Measurements from ENCODE around the gene SLCO1B1.
"Not testable (repeated sequence)": the region's sequence is repeated elsewhere in the genome, so short reads cannot be mapped to it uniquely, and the experiment has no call there.

SLCO1B1 gene, protein sequence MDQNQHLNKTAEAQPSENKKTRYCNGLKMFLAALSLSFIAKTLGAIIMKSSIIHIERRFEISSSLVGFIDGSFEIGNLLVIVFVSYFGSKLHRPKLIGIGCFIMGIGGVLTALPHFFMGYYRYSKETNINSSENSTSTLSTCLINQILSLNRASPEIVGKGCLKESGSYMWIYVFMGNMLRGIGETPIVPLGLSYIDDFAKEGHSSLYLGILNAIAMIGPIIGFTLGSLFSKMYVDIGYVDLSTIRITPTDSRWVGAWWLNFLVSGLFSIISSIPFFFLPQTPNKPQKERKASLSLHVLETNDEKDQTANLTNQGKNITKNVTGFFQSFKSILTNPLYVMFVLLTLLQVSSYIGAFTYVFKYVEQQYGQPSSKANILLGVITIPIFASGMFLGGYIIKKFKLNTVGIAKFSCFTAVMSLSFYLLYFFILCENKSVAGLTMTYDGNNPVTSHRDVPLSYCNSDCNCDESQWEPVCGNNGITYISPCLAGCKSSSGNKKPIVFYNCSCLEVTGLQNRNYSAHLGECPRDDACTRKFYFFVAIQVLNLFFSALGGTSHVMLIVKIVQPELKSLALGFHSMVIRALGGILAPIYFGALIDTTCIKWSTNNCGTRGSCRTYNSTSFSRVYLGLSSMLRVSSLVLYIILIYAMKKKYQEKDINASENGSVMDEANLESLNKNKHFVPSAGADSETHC

DNA sequence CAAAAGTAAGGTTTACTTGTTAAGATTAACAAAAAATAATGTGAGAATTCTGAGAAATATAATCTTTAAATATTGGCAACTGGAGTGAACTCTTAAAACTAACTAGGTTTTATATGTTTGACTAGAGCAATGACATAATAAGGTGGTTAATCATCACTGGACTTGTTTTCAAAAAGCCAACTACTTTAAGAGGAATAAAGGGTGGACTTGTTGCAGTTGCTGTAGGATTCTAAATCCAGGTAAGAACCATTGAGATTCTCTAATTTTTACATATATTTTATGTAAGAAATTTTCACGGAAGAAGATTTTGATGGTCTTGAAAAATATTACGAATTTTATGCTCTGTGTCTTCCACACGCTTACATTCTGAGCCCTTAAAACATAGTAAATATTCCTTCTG, at the start of gene SLCO1B1:
TSS of gene SLCO1B1 (plus strand) at position 197 of the 400 bp plus-strand sequence. CDS start 10,381 bp downstream, outside the sequence.
- no peak for DNase-seq

DNA sequence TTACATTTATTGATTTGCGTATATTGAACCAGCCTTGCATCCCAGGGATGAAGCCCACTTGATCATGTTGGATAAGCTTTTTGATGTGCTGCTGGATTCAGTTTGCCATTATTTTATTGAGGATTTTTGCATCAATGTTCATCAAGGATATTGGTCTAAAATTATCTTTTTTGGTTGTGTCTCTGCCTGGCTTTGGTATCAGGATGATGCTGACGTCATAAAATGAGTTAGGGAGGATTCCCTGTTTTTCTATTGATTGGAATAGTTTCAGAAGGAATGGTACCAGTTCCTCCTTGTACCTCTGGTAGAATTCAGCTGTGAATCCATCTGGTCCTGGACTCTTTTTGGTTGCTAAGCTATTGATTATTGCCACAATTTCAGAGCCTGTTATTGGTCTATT, 46.2 kb upstream of the SLCO1B1 start:
- not testable (repeated sequence) for DNase-seq

DNA sequence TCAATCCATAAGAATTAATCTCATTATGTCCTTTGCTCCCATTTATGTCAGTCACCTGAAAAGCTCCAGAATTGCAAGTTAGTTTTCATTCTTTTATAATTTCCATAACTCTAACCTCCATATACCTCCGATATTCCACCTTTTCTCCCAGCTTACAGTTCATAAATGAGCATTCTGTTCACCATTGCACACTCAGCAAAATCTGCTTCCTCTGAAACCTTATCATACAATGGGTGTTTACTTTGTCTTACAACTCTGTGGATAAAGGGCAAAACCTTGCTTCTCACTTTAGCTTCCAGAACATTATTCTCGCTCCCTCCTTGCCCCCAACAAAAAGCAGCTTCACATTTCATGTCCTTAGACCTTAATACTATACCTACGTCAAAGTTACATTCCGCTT, 19.3 kb upstream of the SLCO1B1 start:
- no peak for DNase-seq

DNA sequence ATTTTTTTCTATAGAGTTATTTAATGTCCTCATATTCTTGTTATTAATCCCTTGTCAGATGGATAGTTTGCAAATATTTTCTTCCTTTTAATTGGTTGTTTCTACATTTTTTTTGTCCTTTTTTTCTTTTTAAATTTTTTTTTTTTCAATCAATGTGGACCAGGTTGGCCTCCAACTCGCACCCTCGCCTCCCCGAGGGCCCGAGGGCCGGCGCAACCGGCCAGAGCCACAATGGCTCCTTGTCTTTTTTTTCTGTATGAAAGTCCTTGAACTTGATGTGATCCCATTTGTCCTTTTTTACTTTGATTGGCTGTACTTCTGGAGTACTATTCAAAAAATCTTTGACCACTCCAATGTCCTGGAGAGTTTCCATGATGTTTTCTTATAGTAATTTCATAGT, 17.7 kb upstream of the SLCO1B1 start:
- DNase-seq = no peak

DNA sequence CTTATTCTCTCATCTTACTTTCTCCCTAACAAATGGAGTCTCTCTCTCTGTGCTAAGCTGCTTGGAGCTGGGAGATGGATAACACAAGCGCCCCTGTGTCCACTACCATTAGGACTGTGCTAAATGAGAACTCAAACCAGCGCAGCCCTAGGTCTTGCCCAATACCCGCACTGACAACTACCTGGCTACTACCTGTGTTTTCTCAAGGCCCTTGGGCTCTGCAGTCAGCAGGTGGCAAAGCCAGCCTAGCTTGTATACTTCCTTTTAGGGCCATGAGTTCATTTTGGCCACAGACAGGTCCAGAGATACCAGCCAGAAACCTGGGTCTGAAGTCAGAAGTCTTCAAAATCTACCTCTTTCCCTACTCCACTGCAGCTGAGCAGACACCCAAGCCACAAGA, 13.0 kb upstream of the SLCO1B1 start:
- no peak for DNase-seq

DNA sequence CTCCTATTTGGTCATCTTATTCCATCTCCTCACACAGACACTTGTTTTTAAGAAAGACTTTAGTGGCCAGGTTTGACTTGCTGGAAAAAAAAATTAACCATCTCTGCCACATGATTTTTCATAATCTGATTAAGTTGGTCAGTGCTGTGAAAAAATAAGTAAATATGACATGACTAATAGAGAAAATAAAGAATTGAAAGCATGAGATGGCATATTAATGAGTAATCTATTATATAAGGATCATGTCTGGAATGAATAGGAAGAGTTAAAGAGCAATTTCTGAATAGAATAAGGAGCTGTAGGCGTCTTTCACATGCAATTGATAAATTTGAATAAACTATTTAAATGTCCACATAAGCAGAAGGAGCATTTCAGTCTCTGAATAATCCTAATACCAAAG, 12.2 kb upstream of the SLCO1B1 start:
- no peak for DNase-seq

DNA sequence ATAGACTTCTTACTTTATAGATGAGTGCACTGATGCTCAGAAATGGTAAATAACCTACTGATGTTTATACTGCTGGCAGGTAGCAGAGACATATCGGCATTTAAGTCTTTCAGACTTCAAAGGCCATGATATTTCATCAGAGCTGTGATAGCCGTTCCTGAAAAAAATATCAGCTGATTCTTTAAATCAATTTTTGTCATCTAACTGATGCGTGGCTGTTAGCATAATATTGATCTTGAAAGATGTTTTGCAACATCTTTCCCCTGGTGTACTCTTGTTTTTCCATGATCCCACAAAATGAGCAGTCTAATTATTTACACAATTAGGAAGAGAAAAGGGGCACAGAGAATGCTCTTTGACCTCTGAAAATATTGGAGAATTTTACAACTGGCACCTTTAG, 1.6 kb upstream of the SLCO1B1 start:
- DNase-seq = no peak

DNA sequence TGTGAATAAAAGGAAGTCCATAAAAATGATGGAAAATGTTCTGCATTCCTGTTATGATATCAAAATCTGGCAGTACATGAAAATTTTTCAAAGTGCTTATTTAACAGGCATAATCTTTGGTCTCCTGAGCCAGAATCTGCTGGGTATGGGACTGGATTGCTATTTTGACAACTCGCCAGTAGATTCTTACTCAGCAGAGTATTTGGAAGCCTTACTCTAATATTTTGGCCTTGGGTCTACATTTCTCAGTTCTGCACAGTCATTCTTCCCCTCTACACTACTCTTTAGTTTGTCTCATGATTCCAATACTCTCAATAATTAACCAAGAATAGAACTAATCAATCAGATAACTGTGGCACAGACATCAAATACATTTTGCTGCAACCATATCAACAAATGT, 1.1 kb upstream of the SLCO1B1 start:
- no peak for DNase-seq

DNA sequence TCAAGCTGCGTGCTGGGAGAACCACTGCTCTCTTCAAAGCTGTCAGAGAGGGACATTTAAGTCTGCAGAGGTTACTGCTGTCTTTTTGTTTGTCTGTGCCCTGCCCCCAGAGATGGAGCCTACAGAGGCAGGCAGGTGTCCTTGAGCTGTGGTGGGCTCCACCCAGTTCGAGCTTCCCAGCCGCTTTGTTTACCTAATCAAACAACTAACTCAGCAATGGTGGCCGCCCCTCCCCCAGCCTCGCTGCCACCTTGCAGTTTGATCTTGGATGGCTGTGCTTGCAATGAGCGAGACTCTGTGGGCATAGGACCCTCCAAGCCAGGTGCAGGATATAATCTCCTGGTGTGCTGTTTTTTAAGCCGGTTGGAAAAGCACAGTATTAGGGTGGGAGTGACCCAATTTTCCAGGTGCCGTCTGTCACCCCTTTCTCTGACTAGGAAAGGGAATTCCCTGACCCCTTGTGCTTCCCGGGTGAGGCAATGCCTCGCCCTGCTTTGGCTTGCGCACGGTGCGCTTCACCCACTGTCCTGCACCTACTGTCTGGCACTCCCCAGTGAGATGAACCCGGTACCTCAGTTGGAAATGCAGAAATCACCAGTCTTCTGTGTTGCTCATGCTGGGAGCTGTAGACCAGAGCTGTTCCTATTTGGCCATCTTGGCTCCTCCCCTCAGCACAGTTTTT, 6.5 kb downstream of the SLCO1B1 start:
- not testable (repeated sequence) for DNase-seq

DNA sequence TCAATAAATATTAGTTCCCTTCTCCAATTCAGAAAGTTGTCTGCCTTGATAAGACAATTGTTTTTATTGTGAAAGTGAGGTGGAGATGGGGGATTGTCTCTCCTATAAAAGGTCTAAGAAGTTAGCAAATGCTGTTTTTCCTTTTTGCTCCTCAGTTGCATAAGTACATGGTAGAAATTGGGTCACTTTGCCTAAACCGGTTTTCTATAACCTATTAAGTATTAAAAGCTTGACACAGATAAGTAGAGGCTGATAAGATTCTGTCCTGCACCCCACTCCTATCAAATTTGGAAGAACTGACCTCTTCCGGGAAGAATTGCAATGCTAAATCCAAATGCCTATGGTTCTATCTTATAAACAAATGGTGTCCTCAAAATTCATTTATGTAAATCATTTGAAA, 7.0 kb downstream of the SLCO1B1 start:
- no peak for DNase-seq

DNA sequence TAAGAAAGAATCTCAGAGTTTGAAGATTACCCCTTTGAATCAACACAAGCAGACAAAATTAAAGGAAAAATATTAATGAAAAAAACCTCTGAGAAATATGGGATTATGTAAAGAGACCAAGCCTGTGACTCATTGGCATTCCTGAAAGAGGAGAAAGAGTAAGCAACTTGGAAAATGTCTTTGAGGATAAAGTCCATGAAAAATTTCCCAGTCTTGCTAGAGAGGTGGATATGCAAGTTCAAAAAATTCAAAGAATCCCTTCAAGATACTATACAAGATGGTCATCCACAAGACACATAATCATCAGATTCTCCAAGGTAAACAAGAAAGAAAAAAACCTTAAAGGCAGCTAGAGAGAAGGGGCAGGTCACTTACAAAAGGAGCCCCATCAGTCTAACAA, 13.3 kb downstream of the SLCO1B1 start:
- DNase-seq = no peak

DNA sequence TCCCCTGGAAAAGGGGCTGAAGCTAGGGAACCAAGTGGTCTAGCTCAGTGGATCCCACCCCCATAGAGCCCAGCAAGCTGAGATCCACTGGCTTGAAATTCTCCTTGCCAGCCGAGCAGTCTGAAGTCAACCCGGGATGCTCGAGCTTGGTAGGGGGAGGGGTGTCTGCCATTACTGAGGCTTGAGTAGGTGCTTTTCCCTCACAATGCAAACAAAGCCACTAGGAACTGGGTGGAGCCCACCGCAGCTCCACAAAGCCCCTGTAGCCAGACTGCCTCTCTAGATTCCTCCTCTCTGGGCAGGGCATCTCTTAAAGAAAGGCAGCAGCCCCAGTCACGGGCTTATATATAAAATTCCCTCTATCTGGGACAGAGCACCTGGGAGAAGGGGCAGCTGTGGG, 18.9 kb downstream of the SLCO1B1 start:
- not testable (repeated sequence) for DNase-seq

DNA sequence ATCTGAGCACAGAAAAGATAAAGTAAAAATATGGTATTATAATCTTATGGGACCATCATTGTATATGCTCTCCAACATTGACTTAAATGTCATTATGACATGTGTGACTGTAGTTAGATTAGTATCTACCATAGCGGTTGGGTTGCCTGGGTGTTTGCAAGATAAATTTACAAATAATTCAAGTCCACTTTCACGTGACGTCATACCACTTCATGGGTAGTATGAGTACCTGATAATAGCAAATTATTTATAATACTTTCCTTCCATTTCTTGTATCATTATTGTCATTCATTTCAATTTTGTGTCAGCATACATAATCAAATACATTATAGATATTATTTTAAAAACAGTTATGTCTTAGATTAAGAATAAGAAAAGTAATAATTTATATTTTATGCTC, 20.2 kb downstream of the SLCO1B1 start:
- DNase-seq = no peak

DNA sequence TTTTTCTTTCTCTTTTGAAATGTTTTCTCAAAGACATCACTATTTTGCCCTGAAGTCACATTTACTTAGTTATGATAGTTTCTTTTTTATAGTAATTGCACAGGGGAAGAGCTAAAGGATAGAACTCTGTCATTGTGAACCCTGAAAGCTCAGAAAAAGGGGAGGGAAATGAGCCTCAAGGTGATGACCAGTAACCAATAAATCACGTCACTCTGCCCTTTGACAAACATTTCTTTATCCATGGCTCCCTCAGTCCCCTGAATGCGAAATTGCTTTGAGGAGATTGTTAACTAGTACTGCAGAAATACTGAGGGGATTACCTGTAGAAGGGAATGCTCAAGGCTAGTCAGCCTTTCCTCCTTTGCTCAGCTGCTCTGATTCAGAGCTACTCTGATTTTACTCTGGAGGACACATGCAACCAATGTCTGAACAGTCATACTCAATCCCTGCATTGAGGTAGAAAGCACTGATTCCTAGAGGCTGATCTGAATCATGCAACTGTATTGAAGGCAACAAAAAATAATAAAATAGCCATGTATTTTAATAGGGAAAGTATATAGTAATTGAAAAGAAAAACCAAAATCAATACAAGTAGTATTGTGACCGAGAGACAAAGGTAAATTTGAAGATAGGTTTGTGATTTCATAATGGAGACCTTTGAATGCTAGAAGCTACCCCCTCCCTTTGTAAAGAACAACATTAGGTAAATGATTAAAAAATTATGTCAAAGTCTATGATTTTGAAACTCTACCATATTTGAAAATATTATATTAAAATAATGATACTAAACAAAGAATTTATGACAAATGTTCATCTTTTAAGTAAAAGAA, 24.7 kb downstream of the SLCO1B1 start:
- no peak for DNase-seq

DNA sequence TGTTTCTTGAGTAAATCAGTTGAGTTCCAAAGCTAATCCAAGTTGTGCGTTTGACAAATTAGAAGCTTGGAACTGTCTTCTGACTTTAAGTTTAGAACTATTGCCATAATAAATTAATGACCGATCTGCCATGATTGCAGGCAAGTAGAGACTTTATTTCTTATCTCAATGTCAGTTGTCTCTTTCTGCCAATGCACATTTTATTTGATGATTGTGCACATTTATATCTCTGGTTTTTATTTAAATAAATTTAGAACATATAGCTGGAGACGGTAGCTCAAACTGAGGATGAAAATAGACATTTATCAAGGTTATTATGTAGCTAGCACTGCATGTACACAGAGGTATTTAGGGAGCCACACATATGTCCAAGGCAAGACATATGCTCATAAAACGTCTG, 34.1 kb downstream of the SLCO1B1 start:
- no peak for DNase-seq

DNA sequence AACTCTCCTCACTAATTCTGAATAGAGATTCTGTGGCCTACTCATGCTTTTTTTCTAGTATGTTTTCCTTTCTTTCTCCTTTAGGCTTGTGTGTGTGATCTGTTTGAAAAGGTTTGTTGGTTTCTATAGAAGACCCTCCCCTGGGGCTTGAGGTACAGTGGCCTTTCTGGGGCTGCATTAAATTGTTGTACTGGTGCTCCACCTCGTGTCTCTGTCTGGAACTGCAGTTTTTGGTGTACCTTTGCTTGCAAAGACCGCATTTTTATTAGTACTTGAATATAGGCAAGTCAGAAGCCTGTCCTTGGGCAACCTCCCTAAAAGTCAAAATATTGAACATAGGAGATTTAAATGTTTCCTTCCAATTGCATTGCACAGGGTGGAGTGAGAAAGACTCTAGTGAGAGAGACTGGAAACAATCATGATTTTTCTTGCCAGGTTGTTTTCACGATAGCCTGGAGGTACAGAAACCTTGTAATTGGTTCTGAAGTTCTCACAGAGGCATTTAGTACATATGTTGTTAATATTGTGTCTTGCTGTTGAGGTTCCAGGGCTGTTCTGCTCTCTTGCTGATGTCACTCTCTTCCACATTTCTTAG, 39.0 kb downstream of the SLCO1B1 start:
- DNase-seq = peak; percentile 9

DNA sequence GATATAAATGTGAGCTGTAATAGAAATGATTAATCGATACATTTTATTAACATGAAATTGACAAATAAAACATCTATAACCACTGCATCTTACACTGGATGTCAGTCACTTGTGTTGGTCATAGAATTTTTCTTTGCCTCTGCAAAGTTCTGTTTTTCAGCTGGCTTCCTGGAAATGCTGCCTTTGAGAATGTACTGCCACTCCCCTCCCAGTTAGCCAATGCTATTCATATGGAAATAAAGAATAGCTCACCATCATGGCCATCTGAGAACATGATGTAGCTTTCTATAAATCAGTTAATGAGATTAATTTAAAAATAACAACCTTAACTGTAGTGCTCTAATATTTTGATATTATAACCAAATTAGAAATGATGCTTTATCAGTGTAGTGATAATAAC, 41.1 kb downstream of the SLCO1B1 start:
- no peak for DNase-seq

DNA sequence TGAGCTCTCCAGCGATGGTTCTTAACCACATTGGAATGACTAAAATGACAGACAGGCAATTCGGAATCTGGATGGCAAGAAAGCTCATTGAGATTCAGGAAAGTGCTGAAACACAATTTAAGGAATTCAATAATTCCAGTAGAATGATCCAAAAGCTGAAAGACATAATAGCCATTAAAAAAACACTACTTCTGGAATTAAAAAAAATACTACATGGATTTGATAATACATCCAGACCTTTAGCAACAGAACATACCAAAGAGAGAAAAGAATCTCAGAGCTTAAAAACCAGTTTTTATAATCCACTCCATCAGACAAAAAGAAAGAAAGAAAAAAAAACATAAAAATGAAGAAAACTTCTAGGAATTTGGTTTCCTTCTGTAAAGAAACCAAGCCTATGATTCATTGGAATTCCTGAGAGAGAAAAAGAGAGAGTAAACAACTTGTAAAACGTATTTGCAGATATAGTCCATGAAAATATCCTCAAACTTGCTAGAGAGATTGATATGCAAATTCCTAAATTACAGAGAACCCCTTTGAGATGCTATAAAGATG, 52.8 kb downstream of the SLCO1B1 start:
- DNase-seq = no peak

DNA sequence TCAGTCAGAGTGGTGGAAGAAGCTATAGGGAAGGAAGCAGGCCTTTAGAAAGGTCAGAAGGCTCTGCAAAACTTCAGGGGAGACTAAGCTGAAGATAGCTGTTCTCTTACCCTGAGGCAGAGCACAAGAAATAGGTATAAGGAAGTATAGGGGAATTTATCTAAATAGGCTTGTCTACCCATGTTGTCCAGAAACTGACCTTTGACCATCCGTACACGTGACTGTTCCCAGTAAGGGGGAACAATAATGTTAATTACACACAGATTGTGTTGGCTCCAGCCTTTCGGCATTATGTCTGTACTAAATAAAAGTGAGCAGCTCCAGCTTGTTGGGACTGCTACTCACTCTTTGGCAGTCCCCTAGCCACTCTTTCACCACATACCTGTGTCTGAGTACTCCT, 59.0 kb downstream of the SLCO1B1 start:
- no peak for DNase-seq

DNA sequence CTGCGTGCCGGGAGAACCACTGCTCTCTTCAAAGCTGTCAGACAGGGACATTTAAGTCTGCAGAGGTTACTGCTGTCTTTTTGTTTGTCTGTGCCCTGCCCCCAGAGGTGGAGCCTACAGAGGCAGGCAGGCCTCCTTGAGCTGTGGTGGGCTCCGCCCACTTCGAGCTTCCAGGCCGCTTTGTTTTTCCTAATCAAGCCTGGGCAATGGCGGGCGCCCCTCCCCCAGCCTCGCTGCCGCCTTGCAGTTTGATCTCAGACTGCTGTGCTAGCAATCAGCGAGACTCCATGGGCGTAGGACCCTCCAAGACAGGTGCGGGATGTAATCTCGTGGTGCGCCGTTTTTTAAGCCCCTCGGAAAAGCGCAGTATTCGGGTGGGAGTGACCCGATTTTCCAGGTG, 83.4 kb downstream of the SLCO1B1 start:
- not testable (repeated sequence) for DNase-seq

DNA sequence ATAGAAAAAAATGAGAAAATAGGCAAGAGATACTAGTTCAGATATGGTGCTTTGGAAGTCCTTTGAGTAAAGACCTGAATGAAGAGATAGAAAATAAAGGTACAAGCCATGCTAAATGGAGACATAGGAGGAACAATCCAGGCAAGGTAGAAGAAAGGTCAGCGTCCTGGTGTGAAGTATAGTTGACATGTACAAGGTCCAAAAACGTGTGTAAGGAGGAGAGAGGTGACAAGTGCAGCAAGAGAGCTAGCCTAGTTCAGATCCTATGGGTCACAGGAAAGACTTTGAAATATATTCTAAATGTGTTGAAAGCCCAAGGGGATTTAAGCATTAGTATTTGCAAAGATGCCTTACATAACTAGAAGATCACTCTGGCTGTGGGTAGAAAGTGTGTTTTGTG, 88.2 kb downstream of the SLCO1B1 start:
- no peak for DNase-seq

DNA sequence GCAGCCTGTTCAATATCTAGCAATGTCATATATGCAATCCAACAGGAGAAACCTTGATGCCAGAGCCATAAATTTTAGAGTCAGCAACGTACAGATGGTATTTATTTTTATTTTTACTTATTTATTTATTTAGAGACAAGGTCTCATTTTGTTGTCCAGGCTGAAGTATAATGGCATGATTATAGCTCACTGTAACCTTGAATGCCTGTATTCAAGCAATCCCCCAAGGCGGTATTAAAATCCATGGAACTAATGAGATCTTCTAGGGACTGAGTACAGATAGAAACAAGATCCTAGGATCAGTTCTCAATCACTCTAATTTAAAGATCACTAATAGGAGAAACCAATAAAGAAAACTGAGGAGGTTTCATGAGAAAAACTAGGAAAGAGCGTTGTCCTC, 89.3 kb downstream of the SLCO1B1 start:
- DNase-seq = no peak
